NCI-H1092 (cell line): ENCODE results near the gene ZNF569.
"Not testable (repeated sequence)": the region's sequence is repeated elsewhere in the genome, so short reads cannot be mapped to it uniquely, and the experiment has no call there.

Experiments
- DNase-seq: peaks from one replicate; lab custom pipeline; 2025; lab: John Stamatoyannopoulos, UW

ZNF569 gene

DNA sequence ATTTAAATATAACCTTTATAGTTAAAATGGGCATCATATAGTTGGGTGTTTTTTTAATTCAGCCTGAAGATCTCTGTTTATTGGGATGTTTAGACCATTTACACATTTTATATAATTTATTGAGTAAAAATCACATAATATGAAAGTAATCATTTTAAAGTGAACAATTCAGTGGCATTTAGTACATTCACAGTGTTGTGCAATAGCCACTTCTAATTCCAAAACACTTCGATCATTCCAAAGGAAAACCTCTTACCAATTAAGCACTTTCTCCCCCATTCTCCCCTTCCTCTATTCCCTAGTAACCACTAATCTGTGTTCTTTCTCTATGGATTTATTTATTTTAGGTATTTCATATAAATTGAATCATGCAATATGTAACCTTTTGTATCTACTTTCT, 66.2 kb downstream of the ZNF569 start:
- no peak for DNase-seq

DNA sequence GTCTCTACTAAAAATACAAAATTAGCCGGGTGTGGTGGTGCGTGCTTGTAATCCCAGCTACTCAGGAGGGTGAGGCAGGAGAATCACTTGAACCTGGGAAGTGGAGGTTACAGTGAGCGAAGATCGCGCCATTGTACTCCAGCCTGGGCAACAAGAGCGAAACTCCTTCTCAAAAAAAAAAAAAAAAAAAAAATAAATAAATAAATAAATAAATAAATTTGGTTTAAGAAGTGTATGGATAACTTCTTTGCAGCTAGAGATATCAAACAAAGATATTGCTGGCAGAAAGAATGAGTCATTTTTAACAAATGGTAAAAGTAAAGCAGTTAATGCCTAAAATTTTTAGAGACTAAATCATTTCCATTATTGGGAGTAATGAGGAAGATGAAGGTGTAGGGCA, 75.8 kb downstream of the ZNF569 start:
- not testable (repeated sequence) for DNase-seq

DNA sequence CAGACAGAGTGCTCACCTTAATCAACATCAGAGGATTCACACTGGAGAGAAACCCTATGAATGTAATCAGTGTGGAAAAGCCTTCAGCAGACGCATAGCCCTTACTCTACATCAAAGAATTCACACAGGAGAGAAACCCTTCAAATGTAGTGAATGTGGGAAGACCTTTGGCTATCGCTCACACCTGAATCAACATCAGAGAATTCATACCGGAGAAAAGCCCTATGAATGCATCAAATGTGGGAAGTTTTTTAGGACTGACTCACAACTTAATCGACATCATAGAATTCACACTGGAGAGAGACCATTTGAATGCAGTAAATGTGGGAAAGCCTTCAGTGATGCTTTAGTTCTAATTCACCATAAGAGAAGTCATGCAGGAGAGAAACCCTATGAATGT, 78.0 kb downstream of the ZNF569 start:
- DNase-seq, result no peak

DNA sequence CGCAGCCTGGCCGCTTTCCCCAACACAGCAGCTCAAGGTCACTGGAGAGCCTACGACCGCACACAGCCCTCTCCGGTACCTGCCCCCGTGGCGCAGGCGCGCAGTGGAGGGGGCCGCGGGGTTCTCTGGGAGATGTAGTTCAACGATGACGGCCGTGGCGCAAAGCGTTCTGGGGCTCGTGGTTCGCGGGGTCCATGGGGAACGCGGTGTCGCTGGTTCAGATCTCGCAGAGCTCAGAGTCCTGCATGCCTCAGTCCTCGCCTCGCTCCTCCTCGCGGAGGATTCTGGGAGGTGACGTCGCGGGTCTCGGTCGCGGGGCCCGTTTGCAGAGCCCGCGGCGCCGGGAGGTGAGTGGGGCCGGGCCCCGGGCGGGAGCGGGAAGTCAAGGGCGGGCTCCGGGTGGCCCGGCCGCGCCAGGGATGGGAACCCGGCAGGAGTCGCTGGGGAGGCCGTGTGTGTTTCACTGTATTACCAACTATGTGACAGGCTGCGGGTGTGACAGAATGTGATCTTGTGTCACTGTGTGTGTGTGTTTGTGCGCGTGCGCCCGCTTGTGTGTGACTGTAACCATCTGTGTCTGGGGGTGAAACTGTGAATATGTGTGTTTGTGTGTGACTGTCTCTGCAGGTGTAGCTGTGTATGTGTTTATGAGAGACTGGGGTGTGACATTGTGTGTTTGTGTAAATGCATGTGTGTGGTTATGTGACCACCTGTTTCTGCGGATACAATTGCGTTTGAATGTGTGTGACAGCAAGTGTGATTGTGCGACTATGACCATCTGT, 96.2 kb downstream of the ZNF569 start, which contains the start of gene ZNF527:
Gene ZNF527 (plus strand): TSS at position 220 of the 782 bp plus-strand sequence. CDS start 3,100 bp downstream, outside the sequence.
- DNase-seq, result peak; percentile 92

DNA sequence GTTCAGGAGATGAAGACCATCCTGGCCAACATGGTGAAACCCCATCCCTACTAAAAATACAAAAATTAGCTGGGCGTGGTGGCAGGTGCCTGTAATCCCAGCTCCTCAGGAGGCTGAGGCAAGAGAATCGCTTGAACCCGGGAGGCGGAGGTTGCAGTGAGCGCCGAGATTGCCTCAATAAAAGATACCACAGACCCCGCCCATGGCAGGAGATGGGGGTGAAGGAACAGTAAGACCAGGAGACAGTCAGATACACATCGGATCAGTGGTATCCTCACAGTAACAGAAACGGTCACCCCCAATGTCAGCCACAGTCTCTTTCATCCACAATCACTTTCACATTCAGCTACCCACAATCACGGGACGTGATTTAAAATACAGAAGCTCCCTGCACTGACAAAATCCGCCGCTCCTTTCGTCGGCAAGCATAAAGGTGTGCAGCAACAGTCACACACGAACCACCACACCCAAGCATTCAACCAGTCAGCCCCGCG, 96.8 kb downstream of the ZNF569 start:
- not testable (repeated sequence) for DNase-seq

DNA sequence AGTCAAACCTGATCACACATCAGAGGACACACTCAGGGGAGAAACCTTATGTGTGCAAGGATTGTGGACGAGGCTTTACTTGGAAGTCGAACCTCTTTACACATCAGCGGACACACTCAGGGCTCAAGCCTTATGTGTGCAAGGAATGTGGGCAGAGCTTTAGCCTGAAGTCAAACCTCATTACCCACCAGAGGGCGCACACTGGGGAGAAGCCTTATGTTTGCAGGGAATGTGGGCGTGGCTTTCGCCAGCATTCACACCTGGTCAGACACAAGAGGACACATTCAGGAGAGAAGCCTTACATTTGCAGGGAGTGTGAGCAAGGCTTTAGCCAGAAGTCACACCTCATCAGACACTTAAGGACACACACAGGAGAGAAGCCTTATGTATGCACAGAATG, 104.5 kb downstream of the ZNF569 start:
- no peak for DNase-seq

DNA sequence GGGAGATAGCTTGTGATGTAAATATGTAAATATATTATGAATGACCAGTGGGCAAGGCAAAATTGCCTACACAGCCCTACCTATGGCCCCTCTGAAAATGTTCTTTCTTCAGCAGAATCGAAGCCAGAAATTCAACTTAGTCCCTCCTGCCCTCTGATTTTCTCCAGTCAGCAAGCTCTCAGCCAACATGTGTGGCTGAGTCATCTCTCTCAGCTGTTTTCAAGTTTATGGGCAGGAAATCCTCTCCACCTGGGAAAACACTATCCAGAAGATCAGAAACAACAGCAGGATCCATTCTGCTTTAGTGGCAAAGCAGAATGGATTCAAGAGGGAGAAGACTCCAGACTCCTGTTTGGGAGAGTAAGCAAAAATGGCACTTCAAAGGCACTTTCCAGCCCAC, 105.2 kb downstream of the ZNF569 start:
- DNase-seq, result no peak
